HEK293T (cell line): ENCODE measurements around the gene UNC13D.
"Not testable (repeated sequence)": the region's sequence is repeated elsewhere in the genome, so short reads cannot be mapped to it uniquely, and the experiment has no call there.

Experiments used
- CTCF ChIA-PET: fragments of 350-600 bp; formaldehyde crosslinking; extraction: SDS; loops from one replicate; lab custom pipeline; 2021; ENCODE audit warnings: antibody characterized with exemption, inconsistent platforms; lab: Yijun Ruan, JAX
- POLR2A ChIA-PET: fragments of 350-600 bp; formaldehyde crosslinking; extraction: SDS; loops from one replicate; lab custom pipeline; 2020; ENCODE audit warnings: antibody characterized with exemption, inconsistent platforms; lab: Yijun Ruan, JAX
- DNase-seq: peaks from one replicate; pipeline ENCODE4 v3.0.0; 2012; ENCODE audit warnings: mixed read lengths; ENCODE audit errors: extremely low spot score
- ARNT ChIP-seq: fragments of 450-650 bp; IDR thresholded peaks from 2 replicates; pipeline ENCODE4 v1.6.1; 2017; ENCODE audit warnings: mild to moderate bottlenecking
- BHLHE40 ChIP-seq: fragments of 450-650 bp; IDR thresholded peaks from 2 replicates; pipeline ENCODE4 v1.6.1; 2016; ENCODE audit warnings: mild to moderate bottlenecking, moderate library complexity, borderline replicate concordance
- CTBP1 ChIP-seq: fragments of 450-650 bp; IDR thresholded peaks from 2 replicates; pipeline ENCODE4 v1.6.1; 2016; ENCODE audit warnings: borderline replicate concordance
- ELF4 ChIP-seq: fragments of 450-650 bp; IDR thresholded peaks from 2 replicates; pipeline ENCODE4 v1.6.1; 2017; ENCODE audit warnings: antibody characterized with exemption
- FOXA1 ChIP-seq: fragments of 450-650 bp; IDR thresholded peaks from 2 replicates; pipeline ENCODE4 v1.6.1; 2016; ENCODE audit warnings: mild to moderate bottlenecking
- FOXK2 ChIP-seq: fragments of 450-650 bp; IDR thresholded peaks from 2 replicates; pipeline ENCODE4 v1.6.1; 2016; ENCODE audit warnings: mild to moderate bottlenecking
- FOXM1 ChIP-seq: fragments of 450-650 bp; IDR thresholded peaks from 2 replicates; pipeline ENCODE4 v1.6.1; 2017; ENCODE audit warnings: mild to moderate bottlenecking, borderline replicate concordance
- HDGF ChIP-seq: fragments of 450-650 bp; IDR thresholded peaks from 2 replicates; pipeline ENCODE4 v1.6.1; 2017; ENCODE audit warnings: antibody characterized with exemption, borderline replicate concordance
- L3MBTL2 ChIP-seq: fragments of 450-650 bp; conservative IDR thresholded peaks from 2 replicates; pipeline ENCODE4 v1.6.1; 2016; ENCODE audit warnings: mild to moderate bottlenecking
- LEF1 ChIP-seq: fragments of 450-650 bp; IDR thresholded peaks from 2 replicates; pipeline ENCODE4 v1.6.1; 2017; ENCODE audit warnings: mild to moderate bottlenecking, borderline replicate concordance
- NFRKB ChIP-seq: fragments of 450-650 bp; IDR thresholded peaks from 2 replicates; pipeline ENCODE4 v1.6.1; 2016; ENCODE audit warnings: mild to moderate bottlenecking, moderate library complexity
- SP1 ChIP-seq: fragments of 450-650 bp; IDR thresholded peaks from 2 replicates; pipeline ENCODE4 v1.6.1; 2017
- SUZ12 ChIP-seq: fragments of 450-650 bp; IDR thresholded peaks from 2 replicates; pipeline ENCODE4 v1.6.1; 2016; ENCODE audit warnings: mild to moderate bottlenecking
- TARDBP ChIP-seq: fragments of 450-650 bp; IDR thresholded peaks from 2 replicates; pipeline ENCODE4 v1.6.1; 2016
- ZNF384 ChIP-seq: fragments of 450-650 bp; IDR thresholded peaks from 2 replicates; pipeline ENCODE4 v1.6.1; 2016
- TF ChIP-seq, protein P1 (sequence below): fragments of 450-650 bp; IDR thresholded peaks from 2 replicates; pipeline ENCODE4 v1.6.1; 2016

UNC13D gene

DNA sequence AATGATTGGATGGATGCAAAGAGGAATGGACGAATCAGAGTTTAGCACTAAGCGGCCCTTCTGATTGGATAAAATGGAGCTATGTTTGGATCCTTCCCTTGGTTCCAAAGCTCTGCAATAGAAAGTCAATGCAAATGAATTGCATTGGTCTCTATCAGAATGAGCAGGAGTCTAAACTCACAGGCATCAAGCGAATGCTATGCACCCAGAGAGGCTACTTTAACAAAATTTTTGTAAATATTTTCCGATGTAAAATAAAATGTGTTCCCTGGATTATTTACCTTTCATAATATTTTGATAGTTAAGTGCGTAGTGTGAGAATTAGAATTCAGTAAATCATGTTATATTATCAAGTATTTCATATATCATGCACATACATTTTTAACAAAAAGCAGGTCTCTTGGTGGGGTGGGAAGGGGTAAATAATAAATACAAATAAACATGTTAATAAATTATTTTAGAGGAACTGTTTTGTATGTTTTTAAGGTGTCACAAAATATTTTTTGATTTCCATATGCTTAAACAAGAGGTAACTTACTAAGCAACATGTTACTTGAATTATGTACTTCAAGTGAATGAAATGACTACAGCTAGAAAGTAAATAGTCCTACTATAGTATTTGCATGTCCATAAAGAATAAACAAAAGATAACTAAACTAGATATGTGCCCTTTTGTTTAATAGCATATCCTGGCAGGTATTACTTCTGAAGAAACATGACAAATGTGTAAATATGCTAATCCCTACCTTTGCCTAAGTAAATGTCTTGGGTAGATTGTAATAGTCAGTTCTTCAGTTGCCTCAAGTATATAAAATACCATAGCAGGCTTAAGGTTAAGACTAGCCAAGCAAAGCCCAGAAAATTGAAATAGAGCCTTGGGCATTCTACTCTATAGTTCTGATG is 64.0 kb downstream of the UNC13D start:
- ChIA-PET POLR2A (interaction anchor here (0.5 to 8.1 kb wide), 93 partner anchors 10 to 769 kb away, joined by 3 to 206 read pairs (median 4); partner anchors contain the start of genes FOXJ1, GALK1, MIF4GD and NUP85), CTCF (interaction anchor here (0.6 to 1.9 kb wide), 4 partner anchors 15 to 125 kb away, joined by 3 to 7 read pairs (median 4); partner anchors contain the start of gene GALK1)
- TF ChIP-seq, protein P1, sequence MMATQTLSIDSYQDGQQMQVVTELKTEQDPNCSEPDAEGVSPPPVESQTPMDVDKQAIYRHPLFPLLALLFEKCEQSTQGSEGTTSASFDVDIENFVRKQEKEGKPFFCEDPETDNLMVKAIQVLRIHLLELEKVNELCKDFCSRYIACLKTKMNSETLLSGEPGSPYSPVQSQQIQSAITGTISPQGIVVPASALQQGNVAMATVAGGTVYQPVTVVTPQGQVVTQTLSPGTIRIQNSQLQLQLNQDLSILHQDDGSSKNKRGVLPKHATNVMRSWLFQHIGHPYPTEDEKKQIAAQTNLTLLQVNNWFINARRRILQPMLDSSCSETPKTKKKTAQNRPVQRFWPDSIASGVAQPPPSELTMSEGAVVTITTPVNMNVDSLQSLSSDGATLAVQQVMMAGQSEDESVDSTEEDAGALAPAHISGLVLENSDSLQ, result no peak
- TF ChIP-seq BHLHE40 (no peak), HDGF (no peak), FOXA1 (no peak), ARNT (no peak), NFRKB (no peak), ZNF384 (no peak), TARDBP (no peak), L3MBTL2 (no peak), ELF4 (no peak), LEF1 (no peak), FOXK2 (no peak), SUZ12 (no peak), CTBP1 (no peak), SP1 (no peak), FOXM1 (no peak)
- DNase-seq, result no peak

DNA sequence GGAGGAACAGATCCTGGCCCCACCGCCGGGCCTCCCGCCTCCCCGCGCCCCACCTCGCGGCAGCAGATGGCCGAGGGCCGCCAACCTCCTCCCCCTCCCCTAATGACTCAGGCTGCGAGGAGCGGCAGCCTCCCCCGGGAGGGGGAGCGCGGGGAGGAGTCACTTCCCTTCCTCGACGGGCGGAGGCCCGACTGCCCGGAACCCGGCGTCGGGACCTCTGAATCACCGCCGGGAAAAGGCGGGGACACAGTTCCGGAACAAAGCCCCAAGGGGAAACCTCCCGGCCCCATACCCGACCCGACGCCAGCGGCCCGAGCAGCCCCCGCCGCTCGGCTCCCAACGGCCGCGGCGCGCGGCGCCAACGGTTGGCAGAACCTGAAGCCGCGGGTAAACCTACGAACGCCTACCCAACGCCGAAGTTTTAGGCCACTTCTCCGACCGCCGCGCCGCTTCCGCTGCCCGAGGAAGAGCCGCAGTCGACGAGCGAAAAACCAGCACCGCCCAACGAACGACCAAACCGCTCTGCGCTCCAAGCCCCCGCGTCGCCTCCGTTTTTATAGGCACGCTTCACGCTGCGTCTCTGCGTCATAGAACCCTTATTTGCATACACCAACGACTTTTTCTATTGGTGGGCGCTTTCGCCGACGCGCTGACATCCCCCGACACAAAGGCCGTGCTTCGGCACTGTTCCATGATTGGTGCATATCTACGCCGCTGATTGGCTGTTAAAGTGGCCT is 64.8 kb downstream of the UNC13D start:
- DNase-seq, result peak; percentile 95
- ChIA-PET POLR2A (interaction anchor here (0.6 to 8.1 kb wide), 86 partner anchors 9 to 768 kb away, joined by 3 to 206 read pairs (median 4); partner anchors contain the start of genes FOXJ1, GALK1, MIF4GD and NUP85), CTCF (interaction anchor here (0.5 to 1.9 kb wide), 5 partner anchors 8 to 126 kb away, joined by 3 to 7 read pairs (median 4); partner anchors contain the start of gene GALK1)
- TF ChIP-seq CTBP1 (peak; percentile 66; the same call in 1 of the 2 replicates), FOXA1 (no peak), HDGF (no peak), L3MBTL2 (no peak), FOXK2 (no peak), ELF4 (peak; percentile 99), ZNF384 (no peak), FOXM1 (peak; percentile 51; the same call in 1 of the 2 replicates), SUZ12 (no peak), TARDBP (no peak), BHLHE40 (no peak), ARNT (no peak), SP1 (no peak), NFRKB (no peak), LEF1 (peak; percentile 69; the same call in 1 of the 2 replicates)
- TF ChIP-seq, protein P1, result peak; percentile 84

DNA sequence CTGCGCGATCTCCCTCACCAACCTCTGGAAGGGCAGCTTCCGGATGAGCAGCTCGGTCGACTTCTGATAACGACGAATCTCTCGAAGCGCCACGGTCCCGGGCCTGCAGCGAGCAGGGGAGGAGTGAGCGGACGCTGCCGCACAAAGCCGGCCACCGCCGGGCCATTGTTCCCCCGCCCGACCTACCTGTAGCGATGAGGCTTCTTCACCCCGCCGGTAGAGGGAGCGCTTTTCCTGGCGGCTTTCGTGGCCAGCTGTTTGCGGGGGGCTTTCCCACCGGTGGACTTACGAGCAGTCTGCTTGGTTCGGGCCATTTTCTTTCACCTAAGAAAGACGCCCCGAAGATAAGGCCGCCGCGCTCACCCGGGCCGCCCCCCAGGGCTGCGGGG is 65.3 kb downstream of the UNC13D start:
- DNase-seq, result peak; percentile 60
- POLR2A ChIA-PET, result interaction anchor here (1.0 to 8.1 kb wide), 8 partner anchors 9 to 51 kb away, joined by 3 to 206 read pairs (median 20); partner anchors contain the start of gene GALK1
- TF ChIP-seq FOXK2 (no peak), FOXM1 (peak; percentile 43; the same call in 1 of the 2 replicates)
- CTCF ChIA-PET, result interaction anchor here (0.5 kb wide), 1 partner anchor 9 kb away, joined by 4 read pairs; no protein-coding TSS in a partner anchor

DNA sequence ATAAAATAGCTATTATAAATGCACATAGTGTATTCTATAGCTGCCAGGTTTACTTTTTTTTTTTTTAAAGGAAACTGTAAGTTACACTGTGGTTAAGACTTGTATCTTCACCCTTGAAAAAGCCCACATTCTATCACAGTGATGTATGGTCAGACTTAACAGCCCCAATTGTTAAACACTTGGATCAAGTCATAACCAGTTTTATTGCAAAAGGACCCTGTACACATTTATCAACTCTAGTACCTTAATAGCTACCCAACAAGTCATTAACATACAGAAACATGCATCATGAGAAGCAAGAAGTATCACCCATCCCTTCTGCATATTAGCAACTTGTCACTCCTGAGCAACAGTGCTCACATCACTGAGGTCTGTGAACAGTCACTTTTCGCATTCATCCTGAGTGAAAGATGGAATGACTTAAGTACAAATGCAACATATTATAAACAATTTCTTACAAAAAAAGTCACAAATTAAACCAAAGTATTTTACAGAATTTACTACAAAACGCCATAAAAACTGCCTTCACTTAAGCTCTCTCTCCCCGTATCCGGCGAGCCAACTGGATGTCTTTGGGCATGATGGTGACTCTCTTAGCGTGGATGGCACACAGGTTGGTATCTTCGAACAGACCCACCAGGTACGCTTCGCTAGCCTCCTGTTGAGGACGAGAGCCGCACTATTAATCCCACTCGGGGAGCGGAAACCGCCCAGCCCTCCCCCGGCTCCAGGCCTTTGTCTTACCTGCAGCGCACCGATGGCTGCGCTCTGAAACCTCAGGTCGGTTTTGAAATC is 65.9 kb downstream of the UNC13D start:
- DNase-seq, result not testable (repeated sequence)
- CTCF ChIA-PET, result interaction anchor here (1.5 kb wide), 1 partner anchor 49 kb away, joined by 4 read pairs; no protein-coding TSS in a partner anchor
- POLR2A ChIA-PET, result interaction anchor here (1.0 to 8.1 kb wide), 7 partner anchors 8 to 52 kb away, joined by 3 to 206 read pairs (median 19); partner anchors contain the start of gene GALK1

DNA sequence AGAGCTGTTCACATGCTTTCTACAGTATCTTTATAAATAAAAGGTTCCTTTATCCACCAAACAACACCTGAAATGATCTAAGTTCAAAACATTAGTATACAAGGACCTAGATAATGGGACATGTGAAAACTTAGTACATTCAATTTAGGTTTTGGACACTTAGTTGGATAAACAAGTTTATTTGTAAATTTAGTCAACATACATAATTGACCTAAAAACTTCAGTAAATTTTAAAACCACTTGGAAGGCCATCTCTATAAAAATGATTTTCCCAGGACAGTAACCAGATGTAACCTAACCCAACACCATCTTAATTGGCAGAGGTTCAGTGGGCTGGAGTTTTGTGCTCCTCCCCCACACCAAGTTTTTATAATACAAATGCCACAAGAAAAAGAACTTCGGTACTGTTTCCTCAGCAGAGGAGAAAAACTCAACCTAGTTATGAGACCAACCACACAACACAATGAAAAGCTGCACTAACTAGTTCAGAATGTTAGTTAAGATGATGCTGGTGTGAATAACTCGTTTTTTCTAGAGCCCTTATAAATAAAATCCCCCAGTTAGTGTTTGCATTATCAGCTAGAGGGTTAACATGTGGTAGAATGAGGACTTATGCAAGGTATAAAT is 66.8 kb downstream of the UNC13D start:
- ChIA-PET CTCF (interaction anchor here (1.0 to 2.0 kb wide), 3 partner anchors 27 to 50 kb away, joined by 3 to 7 read pairs (median 4); no protein-coding TSS in a partner anchor), POLR2A (interaction anchor here (0.9 to 8.1 kb wide), 11 partner anchors 8 to 156 kb away, joined by 3 to 206 read pairs (median 4); partner anchors contain the start of genes GALK1 and UNK)
- no peak for DNase-seq
- TF ChIP-seq LEF1 (no peak), TARDBP (no peak), FOXA1 (no peak), FOXM1 (no peak), NFRKB (no peak), ARNT (no peak), ZNF384 (no peak), BHLHE40 (no peak), SUZ12 (no peak), FOXK2 (no peak), SP1 (no peak)
- TF ChIP-seq, protein P1, result no peak
